Measurements from ENCODE around the gene TSPAN18.

Gene TSPAN18

DNA sequence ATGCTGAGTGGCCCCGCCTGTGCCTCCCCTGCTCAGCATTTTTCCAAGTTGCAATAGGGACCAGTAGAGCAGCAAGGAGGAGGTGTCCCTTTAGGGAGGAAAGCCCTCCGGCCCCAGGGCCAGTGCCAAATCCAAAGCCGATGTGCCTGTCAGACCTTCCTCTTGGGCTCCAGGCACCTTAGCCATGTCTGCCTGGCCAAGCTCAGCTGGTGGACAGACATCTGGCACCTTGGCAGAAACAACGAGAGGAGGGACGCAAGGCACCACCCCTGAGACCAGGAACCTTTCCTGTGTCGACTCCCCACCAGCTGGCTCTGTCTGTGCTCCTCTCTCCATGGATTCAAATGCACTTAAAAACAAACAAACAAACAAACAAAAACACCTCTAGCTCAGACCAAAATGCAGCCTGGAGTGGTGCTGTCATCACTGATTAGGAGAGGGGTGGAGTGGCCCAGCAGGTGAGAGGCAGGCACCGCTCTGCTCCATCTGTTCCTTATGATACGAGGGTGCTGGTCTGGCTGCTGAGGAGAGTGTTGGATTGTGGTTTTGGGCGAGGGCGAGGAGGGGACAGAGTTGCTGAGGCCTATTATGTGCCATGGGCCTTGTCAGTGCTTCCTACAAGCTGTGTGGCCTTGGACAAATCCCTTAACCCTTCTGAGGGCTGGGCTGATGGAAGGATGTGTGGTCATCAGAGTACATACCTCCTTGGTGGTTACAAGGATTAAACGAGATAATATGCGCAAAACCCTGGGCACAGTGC is 177.7 kb downstream of the TSPAN18 start:
- DNase-seq: no peak

DNA sequence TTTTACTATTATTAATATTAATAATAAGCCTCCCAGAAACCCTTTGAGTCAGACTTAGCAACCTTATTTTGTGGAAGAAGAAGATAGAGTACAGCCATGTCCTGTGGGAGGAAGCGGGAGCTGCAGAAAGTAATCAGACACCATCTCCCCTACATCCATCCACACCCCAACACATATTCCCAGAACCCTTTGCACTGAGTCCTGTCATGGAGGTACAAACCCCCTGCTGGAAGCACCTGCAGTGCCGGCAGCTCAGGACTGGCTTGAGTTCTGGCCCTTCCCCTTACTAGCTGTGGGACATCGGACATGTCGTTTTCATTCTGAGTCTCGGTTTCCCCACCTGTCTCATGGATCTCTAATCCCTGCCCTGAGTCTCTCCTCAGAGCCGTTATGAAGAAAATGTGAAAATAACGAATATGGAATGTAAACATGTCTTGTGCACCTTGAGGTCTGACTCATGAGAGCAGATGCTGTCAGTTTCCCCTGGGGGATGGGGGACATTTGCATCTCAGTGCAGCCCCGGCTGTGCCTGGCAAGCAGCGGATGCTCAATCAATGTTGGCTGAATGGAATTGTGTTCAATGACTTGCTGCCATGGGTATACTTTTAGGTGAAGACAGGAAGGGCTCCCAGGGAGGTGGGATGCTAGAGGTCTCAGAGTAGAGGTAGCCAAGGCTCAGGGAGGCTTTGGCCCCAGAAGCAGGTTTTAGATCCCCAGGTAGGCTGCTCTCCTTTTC is 178.5 kb downstream of the TSPAN18 start:
- DNase-seq: no peak

- DNase-seq: no peak
These were observed 179.9 kb downstream of the TSPAN18 start for GRCh38 chr11:44906649-44907048.

DNA sequence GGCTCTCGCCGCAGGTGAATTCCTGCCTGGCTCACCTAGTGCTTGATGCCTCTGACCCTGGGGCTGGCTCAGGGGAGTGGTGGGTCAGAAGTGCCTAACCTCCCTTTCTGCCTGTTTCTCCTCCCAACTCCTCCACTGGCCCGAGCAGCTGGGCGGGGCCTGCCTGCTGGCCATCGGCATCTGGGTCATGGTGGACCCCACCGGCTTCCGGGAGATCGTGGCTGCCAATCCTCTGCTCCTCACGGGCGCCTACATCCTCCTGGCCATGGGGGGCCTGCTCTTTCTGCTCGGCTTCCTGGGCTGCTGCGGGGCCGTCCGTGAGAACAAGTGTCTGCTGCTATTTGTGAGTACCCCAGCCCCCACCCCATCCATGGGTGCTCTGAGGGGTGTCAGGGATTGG is 182.8 kb downstream of the TSPAN18 start:
- no peak for DNase-seq

GRCh38 chr11:44910591-44910990 is 183.8 kb downstream of the TSPAN18 start:
- no peak for DNase-seq

DNA sequence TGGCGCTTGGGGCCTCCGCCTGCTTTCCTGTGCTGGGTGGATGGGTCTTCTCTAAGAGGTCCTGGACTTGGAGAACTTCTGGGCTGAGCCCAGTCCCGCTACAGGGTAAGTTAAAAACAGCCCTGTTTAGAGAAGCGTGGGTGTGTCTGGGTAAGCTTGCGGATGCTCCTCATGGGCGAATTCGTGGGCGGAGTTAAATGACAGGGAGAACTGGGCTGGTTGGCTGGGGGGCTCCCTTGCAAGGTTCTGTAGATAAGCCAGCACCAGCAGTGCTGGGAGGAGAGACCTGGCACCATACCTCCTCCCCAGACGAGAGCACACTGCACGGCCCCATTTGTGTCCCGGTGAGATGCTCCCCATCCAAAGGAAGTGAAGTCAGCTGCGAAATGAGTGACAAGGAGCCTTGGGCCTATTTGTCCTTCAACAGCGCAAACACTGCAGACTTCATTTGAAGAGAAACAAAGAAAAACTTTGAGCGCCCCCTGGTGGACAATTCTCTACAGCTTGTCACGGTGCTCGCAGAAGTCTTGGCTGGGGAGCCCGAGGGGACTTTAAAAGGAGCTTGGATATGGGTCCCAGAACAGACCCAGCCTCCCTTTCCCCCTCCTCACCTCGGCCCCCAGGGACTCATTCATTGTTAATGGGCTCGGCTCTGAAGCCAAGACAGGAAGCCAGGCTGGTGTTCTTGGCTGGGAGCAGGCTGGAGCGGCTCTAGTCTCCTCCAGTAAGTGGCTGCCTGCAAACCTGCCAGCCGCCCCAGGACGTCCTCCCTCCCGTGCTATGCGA is 184.5 kb downstream of the TSPAN18 start:
- peak; percentile 68 to 78 for DNase-seq

DNA sequence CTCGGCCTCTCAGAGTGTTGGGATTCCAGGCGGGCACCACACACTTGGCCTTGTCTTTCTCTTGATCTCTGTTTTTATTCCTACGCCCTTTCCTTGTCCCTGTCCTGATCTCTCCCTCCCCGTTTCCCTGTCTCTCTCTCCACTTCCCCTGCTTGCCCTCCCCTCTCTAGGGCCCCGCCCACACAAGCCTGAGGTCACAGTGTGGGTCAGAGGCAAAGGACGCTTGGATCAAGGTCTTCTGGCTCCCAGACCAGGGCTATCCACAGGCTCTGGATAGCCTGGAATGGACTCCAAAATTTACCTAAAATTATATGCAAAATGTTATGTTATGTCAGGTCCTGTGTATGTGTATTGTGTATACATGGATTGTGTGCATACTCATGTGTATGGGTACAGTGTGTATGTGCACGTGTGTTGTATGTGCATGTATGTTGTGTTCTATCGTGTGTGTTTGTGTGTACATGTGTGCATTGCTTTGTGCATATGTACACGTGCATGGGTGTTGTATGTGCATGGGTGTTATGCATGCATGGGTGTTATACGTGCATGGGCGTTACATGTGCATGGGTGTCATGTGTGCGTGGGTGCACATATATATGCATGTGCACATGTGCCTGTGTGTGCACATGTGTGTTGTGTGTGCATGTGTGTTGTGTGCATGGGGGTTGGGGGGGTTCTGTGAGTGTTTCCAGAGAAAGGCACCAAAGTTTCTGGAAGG is 185.7 kb downstream of the TSPAN18 start:
- DNase-seq: no peak

GRCh38 chr11:44913502-44913901 is 186.7 kb downstream of the TSPAN18 start:
- no peak for DNase-seq

DNA sequence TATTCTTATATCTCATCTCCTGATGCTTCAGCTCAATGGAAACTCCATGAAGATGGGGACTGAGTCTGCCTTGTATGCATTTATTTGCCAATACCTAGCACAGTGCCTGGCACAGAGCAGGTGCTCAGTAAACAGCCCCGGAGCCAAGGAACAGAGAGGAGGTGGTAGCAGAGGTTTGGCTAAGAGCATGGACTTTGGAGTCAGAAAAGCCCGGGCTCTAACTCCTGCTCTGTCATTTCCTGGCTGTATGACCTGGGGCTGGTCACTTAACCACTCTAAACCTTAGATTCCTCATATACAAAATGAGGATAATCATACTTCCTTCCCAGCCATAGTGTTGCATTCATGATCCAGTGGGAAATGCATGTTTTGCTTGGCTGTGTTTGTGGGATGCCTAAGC is 187.3 kb downstream of the TSPAN18 start:
- DNase-seq: no peak

GRCh38 chr11:44915004-44915403 is 188.2 kb downstream of the TSPAN18 start:
- DNase-seq: no peak

- DNase-seq: no peak
These were observed 188.9 kb downstream of the TSPAN18 start for GRCh38 chr11:44915621-44916020.

- DNase-seq: no peak
These were observed 189.6 kb downstream of the TSPAN18 start for GRCh38 chr11:44916331-44916730.

DNA sequence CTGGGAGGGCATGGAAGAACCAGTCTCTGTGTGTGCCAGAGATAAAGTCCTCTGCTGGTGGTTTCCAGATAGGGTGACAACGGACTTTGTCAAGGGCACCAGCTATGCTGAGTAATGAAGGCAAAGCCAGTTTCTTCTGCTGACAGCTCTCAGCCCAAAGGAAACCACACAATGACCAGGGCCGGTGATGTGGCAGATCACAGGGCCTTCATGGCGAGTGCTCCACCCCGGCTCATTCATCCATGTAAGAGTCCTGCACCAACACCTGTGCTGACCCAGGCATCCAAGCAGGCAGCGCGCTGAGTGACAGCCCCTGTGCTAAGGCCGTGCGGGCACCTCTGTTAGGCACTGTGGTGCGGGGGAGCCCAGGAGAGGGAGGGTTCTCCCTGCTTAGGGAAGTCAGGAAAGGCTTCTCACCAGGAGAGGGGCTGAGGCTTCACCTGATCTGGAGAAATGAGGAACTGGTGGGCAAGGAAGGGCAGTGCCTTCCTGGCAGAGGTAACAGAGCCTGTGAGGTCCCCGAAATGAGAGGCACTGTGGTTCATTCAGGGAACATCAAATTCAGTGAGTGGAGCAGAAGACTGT is 190.1 kb downstream of the TSPAN18 start:
- DNase-seq: no peak

GRCh38 chr11:44917741-44918140 is 191.0 kb downstream of the TSPAN18 start:
- DNase-seq: no peak

GRCh38 chr11:44920451-44920850 is 193.7 kb downstream of the TSPAN18 start:
- no peak for DNase-seq

DNA sequence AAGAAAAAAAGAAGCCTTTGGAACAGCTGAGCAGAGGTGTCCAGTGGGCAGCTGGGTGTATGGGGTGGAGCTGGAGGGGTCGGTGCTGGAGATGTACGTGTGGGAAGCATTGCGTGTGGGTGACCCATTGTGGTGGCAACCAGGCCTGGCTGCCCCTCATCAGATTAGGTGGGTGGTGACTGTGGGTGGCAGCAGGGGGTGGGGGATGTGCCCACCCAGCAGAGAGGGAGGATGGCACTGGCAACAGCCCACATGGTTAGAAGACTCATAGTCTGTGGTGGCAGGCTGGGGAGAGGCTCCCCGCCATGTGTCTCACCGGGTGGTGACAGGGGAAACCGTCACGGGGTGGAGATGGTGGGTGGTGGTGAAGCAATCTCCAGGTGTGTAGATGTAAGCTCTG is 196.4 kb downstream of the TSPAN18 start:
- peak in 1 of 2 experiments; percentile 18 for DNase-seq

DNA sequence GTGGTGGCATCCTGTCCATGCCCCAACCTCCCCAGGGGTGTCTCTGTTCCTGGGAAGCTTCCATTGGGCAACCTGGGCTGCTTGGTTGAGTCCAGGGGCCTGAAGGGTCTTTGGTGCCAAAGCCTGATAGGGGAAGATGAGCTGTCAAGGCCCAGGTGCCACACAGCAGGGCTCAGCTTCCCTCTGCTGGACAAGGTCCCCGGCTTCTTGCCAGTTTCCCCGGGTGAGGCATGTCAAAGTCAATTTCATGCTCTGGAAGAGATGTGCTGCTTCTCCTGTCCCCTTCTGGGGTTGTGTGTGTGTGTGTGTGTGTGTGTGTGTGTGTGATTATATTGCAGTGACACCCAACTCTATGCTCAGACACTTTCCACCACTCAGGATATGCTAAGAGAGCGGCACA is 197.0 kb downstream of the TSPAN18 start:
- no peak for DNase-seq

DNA sequence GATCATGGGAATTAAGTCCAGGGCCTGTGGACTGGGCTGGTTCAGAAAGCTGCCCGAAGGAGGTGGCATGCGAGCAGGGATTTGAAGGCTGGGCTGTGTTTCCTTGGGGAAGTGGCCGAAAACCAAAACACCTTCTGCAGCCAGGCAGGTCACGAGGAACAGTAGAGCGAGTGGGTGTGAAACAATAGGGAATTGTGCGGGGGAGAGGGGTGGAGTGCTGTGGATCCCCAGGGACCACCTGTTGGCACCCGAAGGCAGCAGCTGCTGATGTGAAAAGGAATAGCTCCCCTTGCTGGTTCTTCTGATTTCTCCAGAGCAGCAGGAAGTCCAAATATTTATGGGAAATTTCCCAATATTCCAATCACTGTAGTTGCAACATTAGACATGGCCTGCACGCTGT is 199.3 kb downstream of the TSPAN18 start:
- no peak for DNase-seq

DNA sequence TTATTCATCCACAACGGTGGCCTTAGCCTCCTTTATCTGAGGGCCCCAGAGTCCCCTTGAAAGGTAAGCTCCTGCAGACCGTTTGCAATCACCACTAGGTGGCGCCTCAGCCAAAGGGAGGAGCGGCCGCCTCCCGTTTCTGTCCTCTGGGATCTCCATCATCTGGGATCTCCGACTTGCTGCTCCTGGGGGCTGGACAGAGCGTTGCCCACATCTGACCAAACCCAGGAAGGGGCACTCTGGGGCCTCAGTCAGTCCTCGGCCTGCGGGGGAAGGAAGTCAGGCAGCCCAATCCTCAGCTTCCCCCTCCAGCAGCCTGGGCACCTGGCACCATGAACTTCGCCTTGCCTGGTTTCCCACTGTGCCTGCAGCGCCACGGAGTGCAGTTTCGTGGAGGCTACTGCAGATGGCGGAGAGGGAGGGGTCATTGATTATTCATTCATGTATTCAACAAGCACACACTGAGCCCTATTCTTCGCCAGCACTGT is 200.5 kb downstream of the TSPAN18 start:
- peak; percentile 44 to 63 for DNase-seq

- no peak for DNase-seq
These were observed 201.4 kb downstream of the TSPAN18 start for GRCh38 chr11:44928144-44928543.

- no peak for DNase-seq
These were observed 202.1 kb downstream of the TSPAN18 start for GRCh38 chr11:44928816-44929215.

DNA sequence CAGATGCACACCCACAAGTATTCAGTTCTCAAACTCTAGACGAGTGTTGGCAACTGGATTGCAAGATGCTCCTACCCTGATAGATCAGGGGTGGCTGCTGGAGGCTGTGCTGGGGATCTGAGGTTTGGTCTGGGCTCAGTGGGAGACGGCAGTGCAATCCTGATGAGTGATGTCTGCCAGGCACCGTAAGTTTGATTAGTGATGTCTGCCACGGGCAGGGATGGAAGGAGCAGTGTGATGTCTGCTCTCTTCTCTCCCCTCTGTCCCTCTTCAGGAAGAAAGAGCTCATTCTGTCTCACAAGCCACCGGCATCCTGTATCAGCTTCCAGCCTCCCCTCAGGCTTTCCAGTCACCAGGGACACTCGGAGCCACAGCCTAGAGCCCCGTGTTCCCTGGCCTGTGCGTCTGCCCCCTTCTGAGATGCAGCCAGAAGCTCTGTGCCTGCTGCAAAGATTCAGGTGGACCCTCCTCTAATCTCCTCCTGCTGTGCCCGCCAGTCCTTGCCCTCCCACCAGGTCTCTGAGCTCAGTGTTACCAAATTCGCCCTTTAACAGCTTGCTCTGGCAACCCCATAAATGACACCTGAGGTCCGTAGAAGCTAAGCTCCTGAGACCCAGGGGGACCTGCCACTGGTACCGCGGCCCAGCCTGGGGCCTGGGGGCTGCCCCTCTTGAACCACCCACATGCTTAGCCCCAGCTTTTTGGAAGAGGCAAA is 204.0 kb downstream of the TSPAN18 start:
- DNase-seq: no peak

Data from stimulated activated CD4-positive, alpha-beta T cell treated with anti-CD3 and anti-CD28 coated beads, Interleukin-4, amount 100 ng/mL, for 4 hours (primary cell).